SK-N-SH (cell line): ENCODE data around the gene ISG20.
A peak's percentile ranks its signal among the peaks of the same experiment; 100 is the strongest.

Source experiments
- CTCF ChIP-seq: fragments of 200-600 bp; sonication (generic); IDR thresholded peaks from 2 replicates; pipeline ENCODE4 v1.6.1; 2017; ENCODE audit warnings: antibody characterized with exemption, mild to moderate bottlenecking, moderate library complexity
- EP300 ChIP-seq, 2 experiments: IDR thresholded peaks; 2 replicates each; pipeline versions ENCODE4 v1.4.0 to v1.6.1; 2012; ENCODE audit warnings: borderline replicate concordance in 1 of 2, low read depth in 1 of 2, low read length in 1 of 2
- FOSL2 ChIP-seq: IDR thresholded peaks from 2 replicates; pipeline ENCODE4 v1.4.0; 2012; ENCODE audit warnings: low read depth, mild to moderate bottlenecking, moderate library complexity, borderline replicate concordance
- MAX ChIP-seq: IDR thresholded peaks from 2 replicates; pipeline ENCODE4 v1.4.0; 2012; ENCODE audit warnings: low read depth
- MXI1 ChIP-seq: IDR thresholded peaks from 2 replicates; pipeline ENCODE4 v1.6.1; 2012; ENCODE audit warnings: mild to moderate bottlenecking, low read depth, low read length, improper control_type of control experiment
- POLR2AphosphoS5 ChIP-seq: IDR thresholded peaks from 2 replicates; pipeline ENCODE4 v1.6.1; 2012; ENCODE audit warnings: low read depth, low read length
- RAD21 ChIP-seq: IDR thresholded peaks from 2 replicates; pipeline ENCODE4 v1.6.1; 2012; ENCODE audit warnings: mild to moderate bottlenecking, low read length
- RCOR1 ChIP-seq: fragments of 150-350 bp; IDR thresholded peaks from 2 replicates; pipeline ENCODE4 v1.6.1; 2017; ENCODE audit warnings: antibody characterized with exemption, low read length
- REST ChIP-seq: IDR thresholded peaks from 2 replicates; pipeline ENCODE4 v1.6.1; 2012; ENCODE audit warnings: mild to moderate bottlenecking, low read depth, low read length, moderate library complexity
- RXRA ChIP-seq: IDR thresholded peaks from 2 replicates; pipeline ENCODE4 v1.4.0; 2012; ENCODE audit warnings: low read depth, mild to moderate bottlenecking, borderline replicate concordance
- SMC3 ChIP-seq: IDR thresholded peaks from 2 replicates; pipeline ENCODE4 v1.6.1; 2012; ENCODE audit warnings: low read depth, low read length, improper control_type of control experiment
- TAF1 ChIP-seq: IDR thresholded peaks from 2 replicates; pipeline ENCODE4 v1.6.1; 2012; ENCODE audit warnings: low read depth, mild to moderate bottlenecking, low read length, moderate library complexity, borderline replicate concordance
- ZBTB33 ChIP-seq: IDR thresholded peaks from 2 replicates; pipeline ENCODE4 v1.4.0; 2012; ENCODE audit warnings: low read depth, borderline replicate concordance

GRCh38 chr15:88701561-88702095 lies 62.8 kb downstream of the ISG20 start:
- TF ChIP-seq TAF1 (no peak), REST (no peak), RAD21 (no peak), POLR2AphosphoS5 (no peak), CTCF (peak; percentile 38), EP300 (IDR thresholded peaks at IDR 0.05; ENCODE audit: borderline replicate concordance in 1 of 2, low read depth in 1 of 2, low read length in 1 of 2) (no peak), SMC3 (peak; percentile 7; the same call in 1 of the 2 replicates), FOSL2 (no peak), RXRA (no peak), RCOR1 (no peak), MAX (no peak), ZBTB33 (no peak), MXI1 (no peak)
